GM18508 (cell line): ENCODE measurements around the gene PLA2G4C.

Source experiments
- ATAC-seq: cut with Tn5 transposase; IDR thresholded peaks from one replicate; pipeline ENCODE4 v1.9.1; 2021; ENCODE audit warnings: moderate number of reproducible peaks; ENCODE audit not compliant: insufficient read depth, unreplicated experiment

Gene PLA2G4C

DNA sequence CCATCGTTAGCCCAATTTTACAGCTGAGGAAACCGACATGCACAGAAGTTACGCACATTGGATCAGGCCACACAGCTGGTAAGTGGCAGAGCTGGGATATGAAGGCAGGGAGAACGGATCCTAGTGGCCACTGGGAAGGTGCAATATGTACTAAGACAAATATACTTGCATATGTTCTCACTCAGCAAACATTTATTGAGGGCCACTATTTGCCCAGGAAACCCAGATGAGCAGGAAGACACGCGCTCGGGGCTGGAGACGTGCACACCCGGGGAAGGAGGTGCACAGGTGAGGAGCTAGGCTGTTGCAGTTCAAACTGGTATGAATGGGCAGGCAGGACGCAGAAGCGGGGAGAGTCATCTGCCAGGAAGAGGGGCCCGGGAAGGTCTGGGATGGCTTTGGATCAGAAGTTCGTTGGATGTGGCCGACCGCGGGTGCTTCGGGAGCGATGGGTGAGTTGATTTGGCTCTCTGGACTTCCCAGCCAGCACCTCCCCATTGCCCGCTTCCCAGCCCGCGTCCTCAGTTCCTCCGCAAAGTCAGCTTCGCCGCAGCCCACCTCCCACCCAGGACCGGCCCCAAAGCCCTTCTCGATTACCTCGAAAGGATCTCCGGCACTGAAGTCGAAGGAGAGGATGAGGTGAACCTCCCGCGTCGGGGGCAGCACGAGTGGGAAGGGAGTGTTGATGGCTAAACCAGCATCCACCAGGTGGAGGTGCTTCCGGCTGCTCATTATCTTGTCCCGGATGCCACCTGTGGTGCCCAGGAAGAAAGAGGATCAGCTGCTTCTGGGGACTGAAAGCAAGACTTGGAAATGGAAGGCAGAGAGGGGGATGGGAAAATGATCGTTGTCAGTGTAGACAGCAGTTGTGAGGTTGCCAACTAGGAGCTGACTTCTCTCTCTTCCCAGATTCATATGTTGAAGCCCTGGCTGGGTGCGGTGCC is 48.9 kb downstream of the PLA2G4C start:
- ATAC-seq = no peak

DNA sequence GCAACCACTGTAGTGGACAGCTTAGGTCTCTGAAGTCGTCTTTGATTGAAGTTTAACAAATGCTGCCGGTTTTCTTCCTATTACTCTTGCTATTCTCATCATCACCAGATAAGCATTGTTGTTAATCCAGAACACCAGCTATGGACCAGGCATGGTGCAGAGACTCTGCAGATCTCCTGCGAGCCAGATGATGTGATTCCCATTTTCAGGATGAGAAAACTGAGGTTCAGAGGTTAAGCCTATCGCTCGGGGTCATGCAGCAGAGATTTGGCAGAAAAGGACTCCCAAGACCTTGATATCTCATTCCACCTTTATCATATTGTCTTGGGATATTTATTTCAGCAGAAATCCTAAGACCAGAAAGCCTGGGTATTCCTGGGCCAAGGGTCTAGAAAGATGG is 50.2 kb downstream of the PLA2G4C start:
- ATAC-seq = no peak

DNA sequence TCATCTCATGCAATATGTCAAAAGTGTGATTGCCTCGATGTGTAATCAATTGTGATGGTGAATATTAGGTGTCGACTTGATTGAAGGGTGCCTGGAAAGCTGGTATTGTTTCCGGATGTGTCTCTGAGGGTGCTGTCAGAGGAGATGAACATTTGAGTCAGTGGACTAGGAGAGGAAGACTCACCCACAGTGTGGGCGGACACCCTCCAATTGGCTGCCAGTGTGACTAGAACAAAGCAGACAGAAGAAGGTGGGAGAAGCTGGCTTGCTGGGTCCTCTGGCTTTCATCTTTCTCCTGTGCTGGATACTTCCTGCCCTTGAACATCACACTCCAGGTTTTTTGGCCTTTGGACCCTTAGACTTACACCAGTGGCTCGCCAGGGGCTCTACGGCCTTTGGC is 51.3 kb downstream of the PLA2G4C start:
- no peak for ATAC-seq

DNA sequence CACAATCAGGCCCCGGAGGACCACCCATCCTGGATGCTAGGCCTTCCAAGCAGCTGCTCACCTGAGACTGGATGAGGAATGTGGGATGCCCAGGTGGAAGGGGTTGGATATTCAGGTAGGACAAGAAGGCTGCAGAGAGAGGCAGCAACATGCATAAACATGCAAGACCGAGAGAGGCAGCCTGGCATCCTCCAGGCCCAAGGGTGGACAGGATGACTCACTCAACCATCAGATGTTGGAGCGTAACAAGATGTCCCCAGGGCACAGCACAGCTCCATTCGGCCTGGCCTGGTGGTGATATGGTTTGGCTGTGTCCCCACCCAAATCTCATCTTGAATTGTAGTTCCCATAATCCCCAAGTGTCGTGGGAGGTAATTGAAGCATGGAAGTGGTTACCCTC is 56.8 kb downstream of the PLA2G4C start:
- ATAC-seq = no peak

DNA sequence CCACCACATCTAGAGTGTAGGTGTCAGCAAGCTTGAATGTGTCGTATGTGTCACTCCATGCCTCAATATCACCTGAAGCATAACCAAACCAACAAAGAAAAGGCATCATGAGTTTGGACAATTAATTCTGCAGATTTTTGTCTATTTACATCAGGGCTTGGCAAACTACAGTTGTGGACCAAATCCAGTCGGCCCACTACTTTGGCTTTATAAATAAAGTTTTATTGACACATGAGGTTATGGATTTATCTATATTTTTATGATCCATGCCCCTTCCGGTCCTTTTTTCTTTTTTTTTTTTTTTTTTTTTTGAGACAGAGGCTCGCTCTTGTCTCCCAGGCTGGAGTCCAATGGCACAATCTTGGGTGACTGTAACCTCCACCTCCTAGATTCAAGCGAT is 57.5 kb downstream of the PLA2G4C start:
- ATAC-seq = no peak

DNA sequence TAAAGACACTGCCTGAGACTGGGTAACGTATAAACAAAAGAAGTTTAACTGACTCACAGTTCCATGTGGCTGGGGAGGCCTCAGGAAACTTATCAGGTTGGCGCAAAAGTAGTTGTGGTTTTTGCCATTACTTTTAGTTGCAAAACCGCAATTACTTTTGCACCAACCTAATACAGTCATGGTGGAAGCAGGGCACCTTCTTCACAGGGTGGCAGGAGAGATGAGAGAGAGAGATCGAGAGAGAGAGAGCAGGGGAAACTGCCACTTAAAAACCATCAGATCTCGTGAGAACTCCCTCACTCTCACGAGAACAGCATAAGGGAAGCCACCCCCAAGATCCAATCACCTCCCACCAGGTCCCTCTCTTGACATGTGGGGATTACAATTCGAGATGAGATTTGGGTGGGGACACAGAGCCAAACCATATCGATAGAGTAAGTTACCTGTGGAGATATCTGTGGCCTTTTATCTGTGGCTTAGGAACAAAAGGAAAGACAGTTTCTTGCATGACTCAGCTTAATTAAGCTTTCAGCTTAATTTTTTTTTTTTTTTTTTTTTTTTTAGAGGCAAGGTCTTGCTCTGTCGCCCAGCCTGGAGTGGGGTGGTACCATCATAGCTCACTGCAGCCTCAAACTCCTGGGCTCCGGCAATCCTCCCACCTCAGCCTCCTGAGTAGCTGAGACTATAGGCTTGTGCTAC is 59.1 kb downstream of the PLA2G4C start:
- ATAC-seq = no peak

DNA sequence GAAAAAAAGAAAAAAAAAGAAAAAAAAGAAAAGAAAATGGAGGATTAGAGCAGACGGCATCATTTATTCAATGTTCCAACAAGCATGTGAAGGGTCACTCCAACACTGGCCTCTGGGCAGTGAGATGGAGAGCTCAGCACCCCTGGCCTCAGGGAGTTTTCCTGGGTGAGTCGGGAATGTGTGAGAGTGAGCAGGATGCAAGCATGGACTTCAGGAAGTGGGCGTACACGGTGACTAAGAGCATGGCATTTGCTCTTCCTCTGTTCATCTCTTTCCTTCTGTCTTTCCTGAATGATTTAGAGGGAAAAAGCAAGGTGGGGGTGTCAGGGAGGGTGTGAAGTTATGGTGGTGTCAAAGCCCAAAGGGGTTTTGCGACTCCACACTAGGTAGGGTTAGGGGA is 66.1 kb downstream of the PLA2G4C start:
- no peak for ATAC-seq

DNA sequence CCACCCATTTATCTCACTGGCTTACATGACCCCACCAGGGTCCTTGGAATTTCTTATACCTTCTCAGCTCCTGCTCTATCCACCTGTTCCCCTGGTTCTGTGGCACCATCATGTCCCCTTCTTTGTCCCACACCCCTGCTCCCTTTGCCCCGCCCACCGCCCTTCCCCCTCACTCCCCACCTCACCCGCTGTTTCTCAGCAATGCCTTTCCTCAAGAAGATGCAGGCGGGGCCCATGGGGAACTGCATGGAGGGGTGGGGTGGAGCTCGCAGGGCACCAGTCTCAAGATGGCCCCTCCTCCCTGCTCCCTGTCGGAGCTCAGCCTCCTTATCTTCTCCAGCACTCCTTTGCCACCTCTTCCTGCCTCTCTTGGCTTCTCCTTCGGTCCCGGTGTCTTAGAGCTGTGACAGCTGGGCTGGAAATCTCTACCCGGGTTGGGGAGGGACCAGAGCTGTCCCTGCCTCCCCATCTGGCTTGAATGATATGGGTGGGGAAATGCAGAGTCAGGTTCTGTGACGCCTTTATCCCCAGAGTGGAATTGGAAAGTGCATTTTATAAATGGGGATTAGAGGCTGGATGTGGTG is 66.8 kb downstream of the PLA2G4C start, which contains the start of gene CABP5:
CABP5 (minus strand) TSS at position 405 of the 584 bp plus-strand sequence; CDS start at position 248, 157 bp downstream.
- no peak for ATAC-seq

DNA sequence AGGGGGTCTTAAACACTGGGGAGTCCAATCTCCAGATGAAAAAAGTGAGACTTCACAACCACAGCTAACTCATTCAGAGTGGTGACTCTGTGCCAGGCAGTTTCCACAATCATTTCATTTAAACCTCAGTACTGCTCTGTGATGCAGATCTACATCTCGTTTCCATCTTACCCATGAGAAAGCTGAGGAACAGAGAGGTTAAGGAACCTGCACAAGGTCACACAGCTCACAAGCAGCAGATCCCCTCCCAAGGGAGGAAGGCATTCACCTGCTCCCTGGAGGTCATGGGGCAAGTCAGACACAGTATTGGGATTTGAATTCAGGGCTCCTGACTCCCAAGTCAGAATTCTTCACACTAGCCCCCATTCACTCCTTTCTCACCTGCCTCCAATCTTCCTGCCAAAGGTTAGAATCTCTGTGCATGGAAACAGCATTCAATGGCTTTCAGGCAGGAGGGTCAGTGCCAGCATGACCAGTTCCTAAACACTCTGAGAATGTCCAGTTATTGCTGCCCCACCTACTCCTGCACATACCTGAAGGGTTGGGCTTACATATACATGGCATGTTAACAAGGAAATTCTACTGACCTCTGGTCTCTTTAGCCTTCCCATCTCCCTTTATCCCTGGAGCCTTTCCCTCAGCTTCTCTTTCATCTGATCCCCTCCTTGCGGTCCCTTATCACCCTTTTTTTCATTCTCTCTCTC is 68.6 kb downstream of the PLA2G4C start:
- no peak for ATAC-seq

DNA sequence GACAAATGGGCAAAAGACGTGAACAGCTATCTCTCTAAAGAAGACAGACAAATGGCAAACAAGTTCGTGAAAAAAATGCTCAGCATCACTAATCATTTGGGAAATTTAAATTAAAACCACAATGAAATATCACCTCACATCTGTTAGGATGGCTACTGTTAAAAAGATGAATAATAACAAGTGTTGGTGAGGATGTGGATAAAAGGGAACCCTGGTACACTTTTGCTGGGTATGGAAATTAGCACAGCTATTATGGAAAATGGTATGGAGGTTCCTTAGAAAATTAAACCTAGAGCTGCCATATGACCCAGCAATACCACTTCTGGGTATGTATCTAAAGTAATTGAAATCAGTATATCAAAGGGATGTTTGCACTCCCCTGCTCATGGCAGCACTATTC is 73.9 kb downstream of the PLA2G4C start:
- no peak for ATAC-seq

DNA sequence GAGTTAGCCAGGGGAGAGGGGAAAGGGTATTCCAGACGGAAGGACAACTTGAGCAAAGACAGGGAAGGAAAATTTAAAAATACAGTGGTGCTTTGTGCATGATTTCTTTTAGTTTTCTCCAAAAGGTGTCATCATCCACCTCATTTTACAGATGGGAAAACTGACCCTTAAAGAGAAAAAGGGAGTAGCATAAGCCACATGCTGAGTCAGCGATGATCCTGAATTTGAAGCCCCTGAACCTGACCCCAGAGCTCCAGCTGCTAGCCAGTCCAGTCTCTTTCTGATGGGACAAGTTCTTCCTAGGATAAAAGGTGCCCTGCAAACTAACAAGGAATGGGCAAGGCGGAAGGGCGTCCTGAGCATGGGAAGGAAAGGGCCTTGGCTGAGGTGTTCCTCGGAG is 77.0 kb downstream of the PLA2G4C start:
- no peak for ATAC-seq

DNA sequence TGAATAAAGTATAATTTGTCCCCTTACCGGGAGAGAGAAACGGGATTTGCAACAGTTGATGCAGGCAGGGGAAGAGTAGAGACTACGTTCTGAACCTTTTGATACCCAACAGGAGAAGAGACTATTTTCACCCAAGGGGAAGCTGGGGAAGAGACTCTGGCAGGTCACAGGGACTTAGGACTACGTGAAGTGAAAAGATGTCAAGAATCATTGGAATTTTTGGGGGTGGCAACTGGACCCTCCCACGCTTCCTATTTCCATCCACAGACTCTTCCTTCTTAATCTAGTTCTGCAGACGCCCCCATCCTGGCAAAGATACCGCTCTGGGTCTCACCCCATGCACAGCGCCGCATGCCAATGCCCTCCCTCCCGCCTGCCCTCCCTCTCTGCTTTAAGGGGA is 80.5 kb downstream of the PLA2G4C start:
- ATAC-seq = no peak

DNA sequence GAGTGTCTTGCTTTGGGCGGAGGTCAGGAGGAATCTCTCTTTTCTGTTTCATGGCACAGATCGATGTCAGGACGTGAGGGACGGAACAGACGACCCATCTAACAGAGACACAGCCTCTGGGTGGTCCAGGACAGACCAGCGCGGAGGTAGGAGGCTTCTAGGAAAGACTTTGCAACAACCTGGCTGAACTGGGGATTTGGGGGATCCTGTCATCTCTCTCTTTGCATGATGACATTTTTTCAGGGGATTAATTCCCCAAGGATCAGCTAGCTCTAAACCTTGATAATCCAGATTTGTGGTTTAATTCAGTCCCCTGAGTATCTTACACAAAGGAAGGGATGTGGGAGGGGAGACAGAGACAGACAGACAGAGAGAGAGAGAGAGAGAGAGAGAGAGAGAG is 81.2 kb downstream of the PLA2G4C start:
- ATAC-seq = no peak

DNA sequence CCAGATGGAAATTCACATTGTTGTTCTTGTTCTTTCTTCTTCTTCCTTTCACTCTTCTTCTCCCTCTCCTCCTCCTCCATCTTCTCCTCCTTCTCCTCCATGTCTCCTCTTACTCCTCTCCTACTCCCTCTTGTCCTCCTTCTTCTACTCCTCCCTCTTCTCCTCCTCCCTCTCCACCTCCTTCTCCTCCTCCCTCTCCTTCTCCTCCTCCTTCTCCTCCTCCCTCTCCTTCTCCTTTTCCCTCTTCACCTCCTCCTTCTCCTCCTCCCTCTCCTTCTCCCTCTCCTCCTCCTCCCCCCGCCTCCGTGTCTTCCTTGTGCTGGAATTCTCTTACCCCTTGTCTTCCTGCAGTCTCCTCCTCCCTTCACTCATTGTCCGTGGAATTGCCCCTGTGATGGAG is 85.1 kb downstream of the PLA2G4C start:
- no peak for ATAC-seq

DNA sequence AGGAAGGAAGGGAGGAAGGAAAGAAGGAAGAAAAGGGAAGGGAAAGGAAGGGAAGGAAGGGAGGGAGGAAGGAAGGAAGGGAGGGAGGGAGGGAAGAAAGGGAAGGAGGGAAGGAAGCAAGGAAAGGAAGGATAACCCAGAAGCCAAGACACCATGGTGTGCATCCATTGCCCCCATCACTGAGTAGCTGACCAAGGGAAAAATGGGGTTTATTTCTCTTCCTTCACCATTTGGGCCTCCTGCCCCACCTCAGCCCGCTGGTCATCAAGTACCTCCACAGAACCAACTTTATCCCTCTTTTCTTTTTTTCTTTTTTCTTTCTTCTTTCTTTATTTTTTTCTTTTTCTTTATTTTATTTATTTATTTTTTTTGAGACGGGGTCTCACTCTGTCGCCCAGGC is 87.1 kb downstream of the PLA2G4C start:
- ATAC-seq = no peak

DNA sequence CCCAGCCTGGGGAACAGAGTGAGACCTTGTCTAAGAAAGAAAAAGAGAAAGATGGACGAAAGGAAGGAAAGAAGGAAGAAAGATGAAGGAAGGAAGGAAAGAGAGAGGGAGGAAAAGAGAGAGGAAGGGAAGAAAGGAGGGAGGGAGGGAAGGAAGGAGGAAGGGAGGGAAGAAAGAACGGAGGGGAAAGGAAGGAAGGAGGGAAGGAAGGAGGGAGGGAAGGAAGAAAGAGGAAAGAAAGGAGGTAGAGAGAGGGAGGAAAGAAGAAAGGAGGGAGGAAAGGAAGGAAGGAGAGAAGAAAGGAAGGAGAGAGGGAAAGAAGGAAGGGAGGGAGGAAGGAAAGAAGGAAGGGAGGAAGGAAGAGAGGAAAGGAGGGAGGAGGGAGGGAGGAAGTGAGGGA is 87.6 kb downstream of the PLA2G4C start:
- no peak for ATAC-seq

DNA sequence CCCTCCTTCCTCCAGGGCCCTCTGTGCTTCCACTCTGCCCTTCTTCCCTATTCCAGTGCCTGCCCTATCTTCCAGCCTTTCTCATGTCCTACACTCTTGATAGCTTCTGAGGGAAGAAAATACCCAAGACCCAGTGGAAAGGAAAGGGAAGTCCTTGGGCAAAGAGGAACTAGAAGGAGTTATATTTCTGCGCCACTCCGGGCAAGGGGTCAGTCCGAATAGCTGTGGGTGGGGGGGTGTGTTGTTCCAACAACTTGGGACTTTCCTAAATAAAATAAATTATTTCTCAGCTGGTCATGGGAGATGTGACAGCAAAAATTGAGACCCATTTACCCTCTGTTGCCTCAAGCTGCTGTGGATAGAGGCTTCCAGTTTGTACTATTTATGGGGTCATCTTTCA is 89.9 kb downstream of the PLA2G4C start:
- ATAC-seq = no peak

DNA sequence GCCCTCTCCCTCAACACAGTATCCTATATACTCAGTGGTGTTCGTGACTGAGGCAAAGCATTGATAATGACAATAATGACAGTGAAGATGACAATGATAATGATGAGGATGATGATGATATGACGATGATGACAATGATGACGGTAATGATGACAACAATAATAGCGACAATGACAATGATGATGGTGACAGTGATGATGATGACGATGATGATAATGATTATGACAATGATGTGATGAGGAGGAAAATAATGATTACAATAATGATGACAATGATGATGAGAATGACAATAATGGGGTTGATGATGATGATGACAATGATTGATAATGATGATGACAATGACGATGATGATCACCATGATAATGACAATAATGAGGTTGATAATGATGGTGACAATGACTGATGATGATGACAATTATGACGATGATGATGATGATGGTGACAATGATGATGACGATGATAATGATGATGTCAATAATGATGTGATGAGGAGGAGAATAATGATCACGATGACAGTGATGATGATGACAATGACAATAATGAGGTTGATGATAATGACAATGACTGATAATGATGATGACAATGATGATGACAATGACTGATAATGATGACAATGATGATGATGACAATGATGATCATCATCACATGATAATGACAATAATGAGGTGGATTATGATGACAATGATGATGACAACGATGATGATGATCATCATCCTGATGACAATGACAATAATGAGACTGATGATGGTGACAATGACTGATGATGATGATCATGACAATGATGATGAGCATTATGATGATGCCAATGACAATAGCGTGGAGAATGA is 99.5 kb downstream of the PLA2G4C start:
- no peak for ATAC-seq

DNA sequence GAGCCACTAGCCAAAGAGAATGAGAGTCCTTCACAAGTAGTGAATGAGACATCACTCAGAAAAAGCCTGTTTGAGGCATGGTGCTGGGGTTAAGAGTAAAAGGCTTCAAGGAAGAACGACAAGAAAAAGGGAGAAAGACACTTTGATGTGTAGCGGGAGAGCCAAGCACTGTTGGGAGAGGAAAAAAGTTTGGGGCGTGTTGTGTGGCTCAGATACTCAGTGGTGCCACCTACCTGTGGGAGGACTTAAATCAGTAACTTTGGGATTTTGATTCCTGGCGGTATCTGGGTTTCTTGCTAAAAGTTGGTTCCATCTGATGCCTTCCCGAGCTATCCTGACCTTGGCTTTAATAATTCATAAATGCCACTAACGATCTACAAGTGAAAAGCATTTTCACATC is 103.9 kb downstream of the PLA2G4C start:
- ATAC-seq = no peak

DNA sequence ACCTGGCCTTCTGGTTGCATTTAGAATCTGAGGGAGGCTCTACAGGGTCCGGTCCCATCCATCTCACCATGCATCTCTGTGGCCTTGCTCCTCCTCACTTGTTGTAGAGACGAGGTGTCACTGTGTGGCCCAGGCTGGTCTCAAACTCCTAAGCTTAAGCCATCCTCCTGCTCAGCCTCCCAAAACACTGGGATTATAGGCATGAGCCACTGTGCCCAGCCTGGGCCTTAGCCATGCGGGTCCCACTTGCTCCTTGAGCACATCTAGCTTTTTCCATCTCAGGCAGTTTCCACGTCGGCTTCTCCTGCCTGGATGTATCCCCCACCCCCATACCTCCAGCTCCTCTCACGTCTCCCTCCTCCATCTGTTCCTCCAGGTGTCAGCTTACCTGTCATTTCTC is 106.4 kb downstream of the PLA2G4C start:
- no peak for ATAC-seq
